HEK293T (cell line): ENCODE results near the gene TPRX1.
A peak's percentile ranks its signal among the peaks of the same experiment; 100 is the strongest.
"Not testable (repeated sequence)": the region's sequence is repeated elsewhere in the genome, so short reads cannot be mapped to it uniquely, and the experiment has no call there.

ENCODE experiments used
- CTCF ChIA-PET: fragments of 350-600 bp; formaldehyde crosslinking; extraction: SDS; loops from one replicate; lab custom pipeline; 2021; ENCODE audit warnings: antibody characterized with exemption, inconsistent platforms; lab: Yijun Ruan, JAX
- POLR2A ChIA-PET: fragments of 350-600 bp; formaldehyde crosslinking; extraction: SDS; loops from one replicate; lab custom pipeline; 2020; ENCODE audit warnings: antibody characterized with exemption, inconsistent platforms; lab: Yijun Ruan, JAX
- DNase-seq: peaks from one replicate; pipeline ENCODE4 v3.0.0; 2012; ENCODE audit warnings: mixed read lengths; ENCODE audit errors: extremely low spot score
- ARNT ChIP-seq: fragments of 450-650 bp; IDR thresholded peaks from 2 replicates; pipeline ENCODE4 v1.6.1; 2017; ENCODE audit warnings: mild to moderate bottlenecking
- BHLHE40 ChIP-seq: fragments of 450-650 bp; IDR thresholded peaks from 2 replicates; pipeline ENCODE4 v1.6.1; 2016; ENCODE audit warnings: mild to moderate bottlenecking, moderate library complexity, borderline replicate concordance
- CTBP1 ChIP-seq: fragments of 450-650 bp; IDR thresholded peaks from 2 replicates; pipeline ENCODE4 v1.6.1; 2016; ENCODE audit warnings: borderline replicate concordance
- ELF4 ChIP-seq: fragments of 450-650 bp; IDR thresholded peaks from 2 replicates; pipeline ENCODE4 v1.6.1; 2017; ENCODE audit warnings: antibody characterized with exemption
- FOXA1 ChIP-seq: fragments of 450-650 bp; IDR thresholded peaks from 2 replicates; pipeline ENCODE4 v1.6.1; 2016; ENCODE audit warnings: mild to moderate bottlenecking
- FOXK2 ChIP-seq: fragments of 450-650 bp; IDR thresholded peaks from 2 replicates; pipeline ENCODE4 v1.6.1; 2016; ENCODE audit warnings: mild to moderate bottlenecking
- FOXM1 ChIP-seq: fragments of 450-650 bp; IDR thresholded peaks from 2 replicates; pipeline ENCODE4 v1.6.1; 2017; ENCODE audit warnings: mild to moderate bottlenecking, borderline replicate concordance
- HDGF ChIP-seq: fragments of 450-650 bp; IDR thresholded peaks from 2 replicates; pipeline ENCODE4 v1.6.1; 2017; ENCODE audit warnings: antibody characterized with exemption, borderline replicate concordance
- L3MBTL2 ChIP-seq: fragments of 450-650 bp; conservative IDR thresholded peaks from 2 replicates; pipeline ENCODE4 v1.6.1; 2016; ENCODE audit warnings: mild to moderate bottlenecking
- LEF1 ChIP-seq: fragments of 450-650 bp; IDR thresholded peaks from 2 replicates; pipeline ENCODE4 v1.6.1; 2017; ENCODE audit warnings: mild to moderate bottlenecking, borderline replicate concordance
- NFRKB ChIP-seq: fragments of 450-650 bp; IDR thresholded peaks from 2 replicates; pipeline ENCODE4 v1.6.1; 2016; ENCODE audit warnings: mild to moderate bottlenecking, moderate library complexity
- PKNOX1 ChIP-seq: fragments of 450-650 bp; IDR thresholded peaks from 2 replicates; pipeline ENCODE4 v1.6.1; 2016
- SP1 ChIP-seq: fragments of 450-650 bp; IDR thresholded peaks from 2 replicates; pipeline ENCODE4 v1.6.1; 2017
- SUZ12 ChIP-seq: fragments of 450-650 bp; IDR thresholded peaks from 2 replicates; pipeline ENCODE4 v1.6.1; 2016; ENCODE audit warnings: mild to moderate bottlenecking
- TARDBP ChIP-seq: fragments of 450-650 bp; IDR thresholded peaks from 2 replicates; pipeline ENCODE4 v1.6.1; 2016
- ZNF384 ChIP-seq: fragments of 450-650 bp; IDR thresholded peaks from 2 replicates; pipeline ENCODE4 v1.6.1; 2016

TPRX1 gene

DNA sequence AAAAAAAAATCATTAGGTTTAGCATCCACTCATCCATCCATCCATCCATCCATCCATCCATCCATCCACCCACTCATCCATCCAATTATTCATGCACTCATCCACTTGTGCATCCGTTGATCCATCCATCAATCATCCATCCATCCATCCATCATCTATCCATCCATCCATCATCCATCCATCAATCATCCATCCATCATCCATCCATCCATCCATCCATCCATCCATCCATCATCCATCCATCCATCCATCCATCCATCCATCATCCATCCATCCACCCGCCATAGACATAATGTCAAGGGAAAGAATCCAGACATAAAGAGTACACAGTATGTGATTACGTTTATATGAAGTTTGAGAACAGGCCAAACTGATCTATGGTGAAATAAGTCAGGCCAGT, 34.8 kb downstream of the TPRX1 start:
- ChIA-PET CTCF (no interaction called here), POLR2A (no interaction called here)
- no peak for DNase-seq
- TF ChIP-seq PKNOX1 (peak; percentile 89), SP1 (no peak)

DNA sequence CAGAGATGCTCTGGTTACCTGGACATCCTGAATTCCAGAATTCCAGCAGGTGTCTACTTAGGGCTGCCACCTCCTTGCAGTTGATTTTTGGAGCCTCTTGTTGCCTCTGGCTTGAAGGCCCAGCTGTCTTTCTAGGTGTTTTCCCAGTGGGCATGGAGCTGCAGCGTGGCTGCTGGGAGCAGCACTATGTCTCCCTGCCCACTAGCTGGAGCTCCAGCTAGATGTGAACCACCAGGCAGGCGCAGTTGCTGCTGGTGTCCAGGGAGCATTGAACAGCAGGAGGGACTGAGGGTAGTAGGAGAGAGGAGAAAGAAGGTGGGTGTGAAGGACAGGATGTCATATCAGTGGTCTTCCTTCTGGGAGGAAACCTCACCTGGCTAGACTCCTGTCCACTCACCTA, 35.7 kb downstream of the TPRX1 start:
- CTCF ChIA-PET: no interaction called here
- DNase-seq: no peak
- POLR2A ChIA-PET: no interaction called here
- TF ChIP-seq LEF1 (no peak), FOXA1 (no peak), BHLHE40 (no peak), PKNOX1 (no peak), CTBP1 (no peak), NFRKB (no peak)

GRCh38 chr19:47767349-47767748, 37.0 kb downstream of the TPRX1 start:
- ChIA-PET POLR2A (interaction anchor here (1.2 kb wide), 1 partner anchor 10 kb away, joined by 3 read pairs; no protein-coding TSS in a partner anchor), CTCF (no interaction called here)
- DNase-seq: no peak
- TF ChIP-seq PKNOX1: no peak
- TF ChIP-seq FOXA1: no peak
- TF ChIP-seq ARNT: no peak
- TF ChIP-seq FOXM1: no peak
- TF ChIP-seq FOXK2: no peak
- no peak for TF ChIP-seq ZNF384
- no peak for TF ChIP-seq TARDBP
- no peak for TF ChIP-seq NFRKB
- no peak for TF ChIP-seq CTBP1
- TF ChIP-seq SP1: no peak

DNA sequence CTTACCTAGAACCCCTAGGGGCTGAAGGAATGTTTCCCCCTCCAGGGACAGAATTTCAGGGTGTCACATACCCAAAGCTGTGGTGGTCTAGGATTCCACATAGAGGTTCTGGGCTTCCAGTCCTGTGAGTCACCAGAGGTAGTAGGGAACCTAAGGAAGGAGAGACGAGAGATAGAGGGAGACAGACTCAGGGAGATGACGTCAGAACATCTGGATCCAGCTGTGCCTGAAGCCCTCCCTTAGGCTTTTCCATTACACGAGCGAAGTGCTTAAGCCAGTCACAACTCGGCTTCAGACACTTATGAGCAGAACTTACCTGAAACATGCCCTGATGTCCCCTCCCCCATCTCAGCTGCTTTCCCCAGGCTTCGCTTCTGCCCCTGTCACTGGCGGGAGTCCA, 37.7 kb downstream of the TPRX1 start:
- ChIA-PET CTCF (no interaction called here), POLR2A (interaction anchor here (1.2 kb wide), 1 partner anchor 11 kb away, joined by 3 read pairs; no protein-coding TSS in a partner anchor)
- TF ChIP-seq CTBP1: no peak
- TF ChIP-seq FOXA1: no peak
- DNase-seq: no peak

- TF ChIP-seq LEF1: no peak
- no peak for TF ChIP-seq L3MBTL2
- TF ChIP-seq PKNOX1: no peak
- no peak for TF ChIP-seq CTBP1
- no peak for TF ChIP-seq NFRKB
- TF ChIP-seq ZNF384: no peak
- no peak for TF ChIP-seq ARNT
- no peak for TF ChIP-seq TARDBP
- no peak for TF ChIP-seq BHLHE40
- TF ChIP-seq SP1: no peak
- no peak for TF ChIP-seq ELF4
- no peak for TF ChIP-seq FOXM1
- no peak for TF ChIP-seq HDGF
- no peak for TF ChIP-seq SUZ12
- no peak for TF ChIP-seq FOXK2
- no peak for TF ChIP-seq FOXA1
- ChIA-PET CTCF (interaction anchor here (1.6 kb wide), 1 partner anchor 22 kb away, joined by 15 read pairs; no protein-coding TSS in a partner anchor), POLR2A (no interaction called here)
- DNase-seq: no peak
Measured at GRCh38 chr19:47766359-47766620, 38.1 kb downstream of the TPRX1 start.

GRCh38 chr19:47765523-47766358, 38.6 kb downstream of the TPRX1 start:
- CTCF ChIA-PET: interaction anchor here (0.6 to 1.6 kb wide), 8 partner anchors 16 to 663 kb away, joined by 3 to 15 read pairs (median 4); partner anchors contain the start of gene EHD2
- TF ChIP-seq SP1: no peak
- no peak for TF ChIP-seq LEF1
- peak; percentile 78 for TF ChIP-seq PKNOX1
- no peak for TF ChIP-seq FOXA1
- TF ChIP-seq BHLHE40: no peak
- no peak for TF ChIP-seq ELF4
- no peak for TF ChIP-seq HDGF
- POLR2A ChIA-PET: no interaction called here
- DNase-seq: peak; percentile 74

DNA sequence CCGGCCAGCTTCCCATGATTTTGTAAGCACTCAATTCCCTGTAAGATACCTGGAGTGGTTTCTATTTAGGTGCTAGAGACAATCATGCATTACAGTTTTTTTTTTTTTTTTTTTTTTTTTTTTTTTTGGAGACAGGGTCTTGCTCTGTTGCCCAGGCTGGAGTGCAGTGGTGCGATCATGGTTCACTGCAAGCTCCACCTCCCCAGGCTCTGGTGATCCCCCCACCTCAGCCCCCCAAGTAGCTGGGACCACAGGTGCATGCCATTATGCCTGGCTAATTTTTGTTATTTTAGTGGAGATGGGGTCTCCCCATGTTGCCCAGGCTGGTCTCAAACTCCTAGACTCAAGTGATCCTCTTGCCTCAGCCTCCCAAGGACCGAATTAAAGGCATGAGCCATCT, 39.6 kb downstream of the TPRX1 start:
- POLR2A ChIA-PET, DNase-seq: not testable (repeated sequence)
- CTCF ChIA-PET: interaction anchor here (0.6 to 1.6 kb wide), 4 partner anchors 24 to 336 kb away, joined by 3 to 15 read pairs (median 4); no protein-coding TSS in a partner anchor
